Stomach (tissue), 4 donors: ENCODE results near the gene SLC37A4.

Experiments used
- POLR2A ChIP-seq, 4 donors: fragments of 450-650 bp; IDR thresholded peaks; one replicate each; pipeline ENCODE4 v1.6.1; 2016; ENCODE audit warnings: antibody characterized with exemption in 4 of 4, control low read depth in 2 of 4, mild to moderate bottlenecking in 1 of 4, moderate library complexity in 1 of 4
- TF ChIP-seq, protein P1 (sequence below), 7 experiments: fragments of 450-650 bp in 4 of 7; fragments of 200-600 bp in 3 of 7; sonication (generic) in 3 of 7; IDR thresholded peaks; one replicate each; pipeline ENCODE4 v1.5.1; 2016 to 2019; ENCODE audit warnings: antibody characterized with exemption in 7 of 7, control low read depth in 2 of 7, mild to moderate bottlenecking in 1 of 7

DNA sequence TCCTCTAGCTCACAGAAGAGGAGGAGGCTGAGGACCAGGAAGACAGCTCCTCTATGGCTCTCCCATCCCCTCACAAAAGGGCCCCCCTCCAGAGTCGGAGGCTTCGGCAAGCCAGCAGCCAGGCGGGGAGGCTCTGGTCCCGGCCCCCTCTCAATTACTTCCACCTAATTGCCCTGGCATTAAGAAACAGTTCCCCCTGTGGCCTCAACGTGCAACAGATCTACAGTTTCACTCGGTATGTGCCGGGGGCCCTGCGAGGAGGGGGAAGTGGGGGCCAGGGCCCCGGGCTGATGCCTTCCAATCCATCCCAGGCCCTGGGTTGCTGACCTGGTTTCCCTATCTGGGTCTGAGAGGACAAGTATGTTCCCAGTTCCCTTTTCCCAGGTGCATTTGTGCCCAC is 51.2 kb downstream of the SLC37A4 start:
- TF ChIP-seq, protein P1, sequence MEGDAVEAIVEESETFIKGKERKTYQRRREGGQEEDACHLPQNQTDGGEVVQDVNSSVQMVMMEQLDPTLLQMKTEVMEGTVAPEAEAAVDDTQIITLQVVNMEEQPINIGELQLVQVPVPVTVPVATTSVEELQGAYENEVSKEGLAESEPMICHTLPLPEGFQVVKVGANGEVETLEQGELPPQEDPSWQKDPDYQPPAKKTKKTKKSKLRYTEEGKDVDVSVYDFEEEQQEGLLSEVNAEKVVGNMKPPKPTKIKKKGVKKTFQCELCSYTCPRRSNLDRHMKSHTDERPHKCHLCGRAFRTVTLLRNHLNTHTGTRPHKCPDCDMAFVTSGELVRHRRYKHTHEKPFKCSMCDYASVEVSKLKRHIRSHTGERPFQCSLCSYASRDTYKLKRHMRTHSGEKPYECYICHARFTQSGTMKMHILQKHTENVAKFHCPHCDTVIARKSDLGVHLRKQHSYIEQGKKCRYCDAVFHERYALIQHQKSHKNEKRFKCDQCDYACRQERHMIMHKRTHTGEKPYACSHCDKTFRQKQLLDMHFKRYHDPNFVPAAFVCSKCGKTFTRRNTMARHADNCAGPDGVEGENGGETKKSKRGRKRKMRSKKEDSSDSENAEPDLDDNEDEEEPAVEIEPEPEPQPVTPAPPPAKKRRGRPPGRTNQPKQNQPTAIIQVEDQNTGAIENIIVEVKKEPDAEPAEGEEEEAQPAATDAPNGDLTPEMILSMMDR (IDR thresholded peaks at IDR 0.05) = no peak
- TF ChIP-seq POLR2A (IDR thresholded peaks at IDR 0.05) = no peak
